Fibroblast of lung (primary cell): ENCODE results near the gene NCKAP5. TPM values are rescaled to one million over a fixed set of nuclear protein-coding genes. Genes with fewer than 3 reads are reported as not detected.
A peak's percentile ranks its signal among the peaks of the same experiment; 100 is the strongest.

Experiments
- DNase-seq, 2 donors: peaks; one replicate each; pipeline versions ENCODE4 v3.0.0 to v3.0.0-alpha.2; 2010; ENCODE audit warnings: low read depth in 2 of 2
- H2AFZ ChIP-seq: 2 replicates; pipeline ENCODE4 v1.5.1; 2012; ENCODE audit warnings: low read length, control low read depth, inconsistent platforms
- H3K27ac ChIP-seq: 2 replicates; pipeline ENCODE4 v1.5.1; 2011; ENCODE audit warnings: low read length, control low read depth; ENCODE audit not compliant: insufficient read depth
- H3K27me3 ChIP-seq: 2 replicates; pipeline ENCODE4 v1.5.1; 2011; ENCODE audit warnings: mild to moderate bottlenecking, low read length; ENCODE audit not compliant: control insufficient read depth, insufficient read depth
- H3K36me3 ChIP-seq: 2 replicates; pipeline ENCODE4 v1.5.1; 2011; ENCODE audit warnings: low read length; ENCODE audit not compliant: control insufficient read depth, insufficient read depth
- H3K4me1 ChIP-seq: 2 replicates; pipeline ENCODE4 v1.5.1; 2011; ENCODE audit warnings: low read length; ENCODE audit not compliant: control insufficient read depth, insufficient read depth; ENCODE audit errors: extremely low read depth
- H3K4me2 ChIP-seq: 2 replicates; pipeline ENCODE4 v1.5.1; 2011; ENCODE audit warnings: low read length, control low read depth; ENCODE audit not compliant: insufficient read depth; ENCODE audit errors: extremely low read depth
- H3K4me3 ChIP-seq, 4 experiments: fragments of 200-600 bp in 1 of 4; sonication (generic) in 1 of 4; replicated peaks in 1 of 4; 2 replicates each; pipeline ENCODE4 v1.5.1; 2011 to 2016; ENCODE audit warnings: low read length in 4 of 4, low read depth in 3 of 4, mild to moderate bottlenecking in 3 of 4, control low read depth in 2 of 4, inconsistent platforms in 1 of 4, mixed read lengths in 1 of 4; ENCODE audit not compliant: insufficient read depth in 1 of 4; ENCODE audit errors: control extremely low read depth in 1 of 4
- H3K79me2 ChIP-seq: 2 replicates; pipeline ENCODE4 v1.5.1; 2012; ENCODE audit warnings: mild to moderate bottlenecking, low read length, inconsistent platforms; ENCODE audit not compliant: control insufficient read depth, insufficient read depth
- H3K9ac ChIP-seq: 2 replicates; pipeline ENCODE4 v1.5.1; 2011; ENCODE audit warnings: mild to moderate bottlenecking, low read length, control low read depth; ENCODE audit not compliant: insufficient read depth
- H3K9me3 ChIP-seq: 2 replicates; pipeline ENCODE4 v1.5.1; 2012; ENCODE audit warnings: low read depth, low read length; ENCODE audit not compliant: control insufficient read depth, insufficient read depth
- H4K20me1 ChIP-seq: 2 replicates; pipeline ENCODE4 v1.5.1; 2011; ENCODE audit warnings: low read length; ENCODE audit not compliant: control insufficient read depth, insufficient read depth; ENCODE audit errors: extremely low read depth
- EZH2 ChIP-seq: IDR thresholded peaks from 2 replicates; pipeline ENCODE4 v1.5.1; 2012; ENCODE audit warnings: low read length, control low read depth, mild to moderate bottlenecking; ENCODE audit errors: missing control alignments
- polyA plus RNA-seq, 2 donors: library from polyadenylated mRNA; depleted of rRNA in 1 of 2; stranded (reverse) in 1 of 2; unstranded in 1 of 2; fragments of >200 nt; gene quantifications; 2 replicates each; pipeline ENCODE4 v1.2.1, GENCODE V29; 2011 to 2012; ENCODE audit warnings: missing spikeins in 1 of 2
- total RNA-seq: library from RNA; depleted of rRNA; stranded (reverse); fragments of >200 nt; gene quantifications from 2 replicates; pipeline ENCODE4 v1.2.1, GENCODE V29; 2014
- TF ChIP-seq, protein P1 (sequence below), 2 donors: IDR thresholded peaks in 1 of 2; conservative IDR thresholded peaks in 1 of 2; 1 replicate in 1 of 2; 2 replicates in 1 of 2; pipeline ENCODE4 v1.5.1; 2011 to 2012; ENCODE audit warnings: low read length in 2 of 2, control low read depth in 1 of 2, inconsistent platforms in 1 of 2, low read depth in 1 of 2, mild to moderate bottlenecking in 1 of 2

The NCKAP5 gene
- total and polyA plus RNA-seq, 2 donors (not counting 1 experiment from before 2014, with no cell fraction given): 2.6 to 6.2 TPM

DNA sequence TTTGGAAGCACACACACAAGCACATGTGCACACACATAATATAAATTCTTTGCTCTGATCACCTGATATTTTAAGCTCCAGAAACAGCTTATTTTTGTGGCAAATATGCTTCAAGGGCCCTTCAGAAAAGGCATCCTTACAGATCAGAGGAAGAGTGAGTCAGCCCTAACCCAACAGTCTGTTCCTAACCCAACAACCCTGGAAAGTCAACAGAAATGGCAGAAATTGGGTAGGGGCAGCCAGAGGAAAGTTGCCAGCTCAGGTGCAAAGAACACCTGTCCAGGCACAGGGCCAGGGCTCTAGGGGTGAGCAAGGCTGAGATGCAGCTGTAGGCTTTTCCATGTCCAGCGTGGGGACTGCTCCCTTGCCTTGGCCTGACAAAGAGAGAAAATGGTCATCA lies 6.4 kb upstream of the NCKAP5 start:
- H3K9ac ChIP-seq: no peak overlapping the region
- H3K36me3 ChIP-seq: no peaks in the 10 kb centered on the region
- H3K4me1 ChIP-seq: peaks cover 2% of the 10 kb centered on the region
- H3K79me2 ChIP-seq: no peaks in the 10 kb centered on the region
- TF ChIP-seq, protein P1, sequence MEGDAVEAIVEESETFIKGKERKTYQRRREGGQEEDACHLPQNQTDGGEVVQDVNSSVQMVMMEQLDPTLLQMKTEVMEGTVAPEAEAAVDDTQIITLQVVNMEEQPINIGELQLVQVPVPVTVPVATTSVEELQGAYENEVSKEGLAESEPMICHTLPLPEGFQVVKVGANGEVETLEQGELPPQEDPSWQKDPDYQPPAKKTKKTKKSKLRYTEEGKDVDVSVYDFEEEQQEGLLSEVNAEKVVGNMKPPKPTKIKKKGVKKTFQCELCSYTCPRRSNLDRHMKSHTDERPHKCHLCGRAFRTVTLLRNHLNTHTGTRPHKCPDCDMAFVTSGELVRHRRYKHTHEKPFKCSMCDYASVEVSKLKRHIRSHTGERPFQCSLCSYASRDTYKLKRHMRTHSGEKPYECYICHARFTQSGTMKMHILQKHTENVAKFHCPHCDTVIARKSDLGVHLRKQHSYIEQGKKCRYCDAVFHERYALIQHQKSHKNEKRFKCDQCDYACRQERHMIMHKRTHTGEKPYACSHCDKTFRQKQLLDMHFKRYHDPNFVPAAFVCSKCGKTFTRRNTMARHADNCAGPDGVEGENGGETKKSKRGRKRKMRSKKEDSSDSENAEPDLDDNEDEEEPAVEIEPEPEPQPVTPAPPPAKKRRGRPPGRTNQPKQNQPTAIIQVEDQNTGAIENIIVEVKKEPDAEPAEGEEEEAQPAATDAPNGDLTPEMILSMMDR (conservative IDR thresholded peaks at IDR 0.05 in 1 of 2, IDR thresholded peaks at IDR 0.05 in 1 of 2; ENCODE audit: low read depth in 1 of 2, low read length in 2 of 2): no peak
- TF ChIP-seq EZH2: no peak
- no peaks in the 10 kb centered on the region for H3K27me3 ChIP-seq
- H3K4me2 ChIP-seq: no peak overlapping the region
- no peak overlapping the region for H3K4me3 ChIP-seq
- H3K9me3 ChIP-seq: no peaks in the 10 kb centered on the region
- H4K20me1 ChIP-seq: no peaks in the 10 kb centered on the region
- DNase-seq: peak in 1 of 2 donors; percentile 58
- no peak overlapping the region for H3K27ac ChIP-seq
- H2AFZ ChIP-seq: no peak overlapping the region

DNA sequence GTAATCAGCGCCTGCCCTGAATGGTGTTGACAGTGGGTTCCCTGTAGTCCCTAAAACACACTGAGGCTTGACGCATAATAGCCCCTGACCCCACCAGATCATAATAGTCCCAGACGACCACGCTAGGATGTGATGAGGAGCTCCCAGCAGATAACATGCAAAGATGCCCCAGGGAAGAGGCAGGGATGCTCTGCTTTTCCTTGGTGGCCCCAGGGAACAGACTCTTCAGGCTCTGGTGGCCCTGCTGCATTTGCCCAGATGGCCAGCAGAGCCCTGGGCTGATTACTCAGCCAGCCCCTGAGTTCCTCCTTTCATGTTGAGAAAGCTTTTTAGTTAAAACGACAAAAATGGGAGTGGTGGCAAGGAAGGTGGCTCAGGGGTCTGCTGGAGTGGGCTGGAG lies 5.9 kb upstream of the NCKAP5 start:
- no peaks in the 10 kb centered on the region for H3K36me3 ChIP-seq
- no peaks in the 10 kb centered on the region for H4K20me1 ChIP-seq
- H3K9ac ChIP-seq: no peak overlapping the region
- H3K27ac ChIP-seq: no peak overlapping the region
- H3K79me2 ChIP-seq: no peaks in the 10 kb centered on the region
- no peak overlapping the region for H2AFZ ChIP-seq
- no peaks in the 10 kb centered on the region for H3K9me3 ChIP-seq
- H3K4me3 ChIP-seq: no peak overlapping the region
- H3K4me2 ChIP-seq: no peak overlapping the region
- DNase-seq: no peak
- TF ChIP-seq, protein P1 (conservative IDR thresholded peaks at IDR 0.05 in 1 of 2, IDR thresholded peaks at IDR 0.05 in 1 of 2; ENCODE audit: low read depth in 1 of 2, low read length in 2 of 2): no peak
- TF ChIP-seq EZH2: no peak
- no peaks in the 10 kb centered on the region for H3K27me3 ChIP-seq
- peaks cover 5% of the 10 kb centered on the region for H3K4me1 ChIP-seq

DNA sequence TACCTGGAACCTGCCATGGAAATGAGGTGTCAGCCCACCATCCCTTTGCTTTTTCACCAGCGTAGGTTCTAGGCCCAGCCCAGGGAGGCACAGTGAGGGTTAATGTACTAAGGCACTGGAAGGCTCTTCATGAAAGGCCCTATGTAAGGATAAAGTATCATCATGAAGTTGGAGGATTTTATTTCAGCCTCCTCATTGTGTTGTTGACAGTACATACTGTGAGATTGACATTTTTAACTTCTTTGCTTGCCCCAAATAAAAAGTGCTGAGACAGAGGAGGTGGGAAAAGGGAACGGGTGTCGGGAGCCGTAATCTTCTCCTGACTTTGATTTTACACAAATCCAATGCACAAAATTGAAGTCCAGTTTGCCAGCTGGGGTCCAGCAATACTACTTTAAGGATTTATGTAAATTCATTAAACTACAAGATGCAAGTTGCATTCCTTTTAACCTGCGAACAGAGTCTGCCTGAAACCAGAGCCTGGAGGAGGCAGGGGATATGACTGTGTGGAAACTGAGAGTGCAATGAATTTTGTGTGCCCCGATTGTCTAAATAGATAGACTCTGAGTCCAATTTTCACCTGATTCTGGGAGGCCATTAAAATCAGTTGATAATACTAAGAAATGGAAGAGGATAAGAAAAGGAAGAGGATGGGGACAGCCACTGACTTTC lies 5.4 kb upstream of the NCKAP5 start:
- no peak overlapping the region for H3K27ac ChIP-seq
- no peaks in the 10 kb centered on the region for H3K36me3 ChIP-seq
- no peak for DNase-seq
- H3K9me3 ChIP-seq: no peaks in the 10 kb centered on the region
- H2AFZ ChIP-seq: no peak overlapping the region
- H3K27me3 ChIP-seq: no peaks in the 10 kb centered on the region
- no peak overlapping the region for H3K4me2 ChIP-seq
- H3K4me1 ChIP-seq: peaks cover 6% of the 10 kb centered on the region
- no peaks in the 10 kb centered on the region for H3K79me2 ChIP-seq
- TF ChIP-seq EZH2: no peak
- TF ChIP-seq, protein P1 (conservative IDR thresholded peaks at IDR 0.05 in 1 of 2, IDR thresholded peaks at IDR 0.05 in 1 of 2; ENCODE audit: low read depth in 1 of 2, low read length in 2 of 2): no peak
- no peak overlapping the region for H3K4me3 ChIP-seq
- H3K9ac ChIP-seq: no peak overlapping the region
- no peaks in the 10 kb centered on the region for H4K20me1 ChIP-seq
